H1 (cell line): Measurements from ENCODE around the gene EXTL2. TPM values are rescaled to one million over a fixed set of nuclear protein-coding genes. Genes with fewer than 3 reads are reported as not detected.

Experiments used
- CTCF ChIA-PET: fragments of 300-600 bp; sonication (Branson Sonifier 250); formaldehyde crosslinking; loops from one replicate; lab custom pipeline; 2021; ENCODE audit not compliant: partially characterized antibody; lab: Charles Lee
- POLR2A ChIA-PET: fragments of 300-600 bp; sonication (Branson Sonifier 250); formaldehyde crosslinking; loops from one replicate; lab custom pipeline; 2021; ENCODE audit warnings: inconsistent platforms; ENCODE audit not compliant: partially characterized antibody; lab: Charles Lee
- DNase-seq, 2 experiments: peaks; one replicate each; pipeline versions ENCODE4 v3.0.0 to v3.0.0-alpha.2; 2010 to 2022; ENCODE audit warnings: low spot score in 2 of 2, low read depth in 1 of 2, mixed read lengths in 1 of 2
- FAIRE-seq: peaks from 2 replicates; lab custom pipeline; 2011; peaks lifted over from hg19 to GRCh38; lab: Jason Lieb, UNC
- H2AFZ ChIP-seq: 2 replicates; pipeline ENCODE4 v1.8.1; 2012; ENCODE audit warnings: low read length, inconsistent platforms
- H2AK5ac ChIP-seq: 2 replicates; pipeline ENCODE4 v1.6.1; 2013; ENCODE audit warnings: low read depth, low read length
- H2BK120ac ChIP-seq: replicated peaks from 2 replicates; pipeline ENCODE3; 2013; ENCODE audit warnings: low read depth, low read length, inconsistent platforms
- H2BK12ac ChIP-seq: 2 replicates; pipeline ENCODE4 v1.6.1; 2013; ENCODE audit warnings: low read depth, low read length
- H2BK15ac ChIP-seq: 2 replicates; pipeline ENCODE4 v1.6.1; 2013; ENCODE audit warnings: low read length
- H2BK20ac ChIP-seq: 2 replicates; pipeline ENCODE4 v1.6.1; 2013; ENCODE audit warnings: low read length
- H2BK5ac ChIP-seq: 2 replicates; pipeline ENCODE4 v1.6.1; 2013; ENCODE audit warnings: low read depth, low read length
- H3K14ac ChIP-seq: 2 replicates; pipeline ENCODE4 v1.6.1; 2013; ENCODE audit warnings: inconsistent platforms; ENCODE audit not compliant: insufficient read length
- H3K18ac ChIP-seq: 2 replicates; pipeline ENCODE4 v1.6.1; 2013; ENCODE audit warnings: low read length; ENCODE audit errors: extremely low read depth
- H3K23ac ChIP-seq: 2 replicates; pipeline ENCODE4 v1.6.1; 2013; ENCODE audit warnings: inconsistent platforms; ENCODE audit not compliant: insufficient read length
- H3K23me2 ChIP-seq: 2 replicates; pipeline ENCODE4 v1.6.1; 2013; ENCODE audit warnings: low read depth, low read length
- H3K27ac ChIP-seq: 2 replicates; pipeline ENCODE4 v1.6.1; 2011; ENCODE audit warnings: low read depth, low read length, inconsistent platforms
- H3K27me3 ChIP-seq, 4 experiments: replicated peaks in 1 of 4; 1 replicate in 1 of 4; 2 replicates in 3 of 4; pipeline versions ENCODE4 v1.6.1 to v1.8.1; 2011 to 2013; ENCODE audit warnings: low read length in 3 of 4, mild to moderate bottlenecking in 3 of 4, inconsistent platforms in 2 of 4, mixed read lengths in 2 of 4, moderate library complexity in 1 of 4; ENCODE audit not compliant: control insufficient read depth in 3 of 4, insufficient read depth in 3 of 4; ENCODE audit errors: extremely low read depth in 1 of 4
- H3K36me3 ChIP-seq, 4 experiments: 2 replicates each; pipeline versions ENCODE4 v1.6.1 to v1.8.1; 2011 to 2013; ENCODE audit warnings: mild to moderate bottlenecking in 4 of 4, low read length in 3 of 4, moderate library complexity in 2 of 4, control low read depth in 1 of 4, inconsistent platforms in 1 of 4; ENCODE audit not compliant: insufficient read depth in 4 of 4, control insufficient read depth in 2 of 4
- H3K4ac ChIP-seq: replicated peaks from 2 replicates; pipeline ENCODE3; 2013; ENCODE audit warnings: low read length, low read depth, mixed read lengths, inconsistent platforms; ENCODE audit not compliant: insufficient read length
- H3K4me1 ChIP-seq, 4 experiments: replicated peaks in 1 of 4; 1 replicate in 1 of 4; 2 replicates in 3 of 4; pipeline versions ENCODE4 v1.6.1 to v1.8.1; 2011 to 2013; ENCODE audit warnings: low read length in 3 of 4, inconsistent platforms in 2 of 4, mixed read lengths in 1 of 4; ENCODE audit not compliant: insufficient read depth in 4 of 4, control insufficient read depth in 3 of 4
- H3K4me2 ChIP-seq, 2 experiments: 2 replicates each; pipeline versions ENCODE4 v1.6.1 to v1.8.1; 2011 to 2013; ENCODE audit warnings: low read depth in 2 of 2, low read length in 2 of 2, control low read depth in 1 of 2, inconsistent platforms in 1 of 2, mild to moderate bottlenecking in 1 of 2; ENCODE audit not compliant: insufficient read depth in 1 of 2
- H3K4me3 ChIP-seq, 4 experiments: fragments of 200-600, 300-600 bp in 1 of 4; sonication (generic), shearing (Covaris generic), sonication (Bioruptor Twin) in 1 of 4; 2 replicates each; pipeline versions ENCODE4 v1.5.1 to v1.8.1; 2011 to 2016; ENCODE audit warnings: low read length in 4 of 4, low read depth in 3 of 4, control low read depth in 2 of 4, inconsistent platforms in 2 of 4, mild to moderate bottlenecking in 2 of 4, mixed read lengths in 1 of 4, moderate library complexity in 1 of 4; ENCODE audit not compliant: insufficient read depth in 2 of 4; ENCODE audit errors: extremely low read depth in 1 of 4
- H3K56ac ChIP-seq: replicated peaks from 2 replicates; pipeline ENCODE3; 2013; ENCODE audit warnings: low read depth, mild to moderate bottlenecking, mixed read lengths, low read length, inconsistent platforms; ENCODE audit not compliant: insufficient read length
- H3K79me1 ChIP-seq: 2 replicates; pipeline ENCODE4 v1.6.1; 2013; ENCODE audit warnings: low read depth, low read length, control low read depth
- H3K79me2 ChIP-seq, 2 experiments: 2 replicates each; pipeline versions ENCODE4 v1.6.1 to v1.8.1; 2012 to 2013; ENCODE audit warnings: low read length in 2 of 2, mild to moderate bottlenecking in 2 of 2, inconsistent platforms in 1 of 2; ENCODE audit not compliant: insufficient read depth in 2 of 2, control insufficient read depth in 1 of 2
- H3K9ac ChIP-seq, 4 experiments: replicated peaks in 1 of 4; 1 replicate in 1 of 4; 2 replicates in 3 of 4; pipeline versions ENCODE4 v1.6.1 to v1.8.1; 2011 to 2013; ENCODE audit warnings: low read depth in 3 of 4, low read length in 3 of 4, control low read depth in 2 of 4, mild to moderate bottlenecking in 2 of 4, moderate library complexity in 2 of 4, inconsistent platforms in 1 of 4; ENCODE audit errors: extremely low read depth in 1 of 4
- H3K9me3 ChIP-seq, 2 experiments: 2 replicates each; pipeline versions ENCODE4 v1.6.1 to v1.8.1; 2012 to 2013; ENCODE audit warnings: mild to moderate bottlenecking in 2 of 2, moderate library complexity in 2 of 2, control low read depth in 1 of 2, inconsistent platforms in 1 of 2, low read depth in 1 of 2, low read length in 1 of 2, mixed read lengths in 1 of 2; ENCODE audit not compliant: insufficient read depth in 2 of 2
- H4K20me1 ChIP-seq, 2 experiments: replicated peaks in 1 of 2; 2 replicates each; pipeline versions ENCODE3 to v1.8.1; 2011 to 2013; ENCODE audit warnings: inconsistent platforms in 2 of 2, low read length in 2 of 2, mild to moderate bottlenecking in 1 of 2; ENCODE audit not compliant: insufficient read depth in 2 of 2, control insufficient read depth in 1 of 2
- H4K5ac ChIP-seq: 2 replicates; pipeline ENCODE4 v1.6.1; 2013; ENCODE audit warnings: low read length, low read depth, mixed read lengths, inconsistent platforms; ENCODE audit not compliant: insufficient read length
- H4K8ac ChIP-seq: 2 replicates; pipeline ENCODE4 v1.8.0; 2013; ENCODE audit warnings: mild to moderate bottlenecking, moderate library complexity, low read length, inconsistent platforms; ENCODE audit not compliant: insufficient read depth; ENCODE audit errors: extremely low read depth
- H4K91ac ChIP-seq: replicated peaks from 2 replicates; pipeline ENCODE3; 2013; ENCODE audit warnings: low read length, mixed read lengths, inconsistent platforms; ENCODE audit not compliant: insufficient read length
- WGBS, 2 experiments: shearing (Covaris generic) in 1 of 2; methylation state at CpG; one replicate each; pipeline versions ENCODE4 v1.1.6 to v1.1.7; 2013 to 2015; ENCODE audit warnings: low lambda C conversion rate in 2 of 2, mixed read lengths in 2 of 2, inconsistent platforms in 1 of 2, low coverage in 1 of 2, missing lambda C conversion rate in 1 of 2; ENCODE audit not compliant: insufficient replicate concordance in 2 of 2, insufficient coverage in 1 of 2, insufficient read length in 1 of 2; ENCODE audit errors: extremely low coverage in 1 of 2, missing lambda C conversion rate in 1 of 2; 5-methylcytosine and 5-hydroxymethylcytosine counted together
- polyA plus RNA-seq, 7 experiments: library from polyadenylated mRNA; depleted of rRNA in 3 of 7; stranded (reverse) in 5 of 7; unstranded in 2 of 7; fragments of >200 nt in 5 of 7; fragments of 200-250 nt in 2 of 7; gene quantifications; 1 replicate in 5 of 7; 2 replicates in 1 of 7; 4 replicates in 1 of 7; pipeline versions ENCODE4 v1.2.1 to v1.2.3, GENCODE V29; 2011 to 2013; ENCODE audit warnings: missing spikeins in 2 of 7, mixed read lengths in 2 of 7
- total RNA-seq: library from RNA; stranded (reverse); fragmentation: NEBNext Ultra II Directional; extraction: Animal tissue kit (Norgen Biotek cat#: 25700); gene quantifications from 2 replicates; pipeline ENCODE4 v1.2.1, GENCODE V29; 2021
- TF ChIP-seq, protein P1 (sequence below): IDR thresholded peaks from 2 replicates; pipeline ENCODE4 v1.6.1; 2011; ENCODE audit warnings: low read length, improper control_type of control experiment

Gene EXTL2
- total and polyA plus RNA-seq, 2 of the 8 experiments (the other 6 are each of a cell fraction or from before 2014, with no cell fraction given): 27.1 to 54.7 TPM

DNA sequence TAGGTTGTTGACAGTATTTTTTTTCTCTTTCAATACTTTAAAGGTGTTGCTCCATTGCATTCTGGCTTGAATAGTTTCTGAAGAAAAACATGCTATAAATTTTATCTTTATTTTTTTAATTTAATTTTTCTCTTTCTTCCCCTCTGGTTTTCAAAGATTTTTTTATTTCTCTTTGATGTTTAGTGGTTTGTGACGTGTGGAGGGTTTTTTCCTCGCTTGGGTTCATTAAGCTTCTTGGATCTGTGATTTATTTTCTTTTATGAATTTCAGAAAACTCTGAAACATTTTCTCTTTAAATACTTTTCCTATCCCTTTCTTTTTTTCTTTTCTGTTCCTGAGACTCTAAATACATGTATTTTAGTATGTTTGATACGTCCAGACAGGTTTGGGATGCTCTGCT is 10.5 kb upstream of the EXTL2 start:
- DNase-seq: no peak
- FAIRE-seq: no peak
- Histone ChIP-seq H3K18ac (no peak overlapping the region), H2BK5ac (no peak overlapping the region), H3K23me2 (no peaks in the 10 kb centered on the region), H3K4me1 (no peaks in the 10 kb centered on the region), H3K27me3 (no peaks in the 10 kb centered on the region), H3K4me2 (no peak overlapping the region), H2BK12ac (no peak overlapping the region), H2AFZ (no peak overlapping the region), H3K27ac (no peak overlapping the region), H2BK20ac (no peak overlapping the region), H4K8ac (no peak overlapping the region), H2BK120ac (no peak overlapping the region), H4K20me1 (peaks cover 0 to 2% of the 10 kb centered on the region in 2 experiments), H3K4me3 (no peak overlapping the region), H3K23ac (no peak overlapping the region), H3K79me2 (peaks cover 0 to 20% of the 10 kb centered on the region in 2 experiments; a peak in 3 of 4 replicates), H3K9me3 (no peaks in the 10 kb centered on the region), H4K5ac (no peak overlapping the region), H4K91ac (no peak overlapping the region), H3K4ac (no peak overlapping the region), H2AK5ac (no peak overlapping the region), H3K14ac (no peak overlapping the region), H3K79me1 (no peaks in the 10 kb centered on the region), H3K36me3 (peaks cover 3 to 42% (median 16%) of the 10 kb centered on the region in 4 experiments; a peak in 7 of 8 replicates), H3K56ac (no peak overlapping the region), H3K9ac (no peak overlapping the region), H2BK15ac (no peak overlapping the region)
- WGBS, 2 experiments: 90% methylated on average over 3 of the region's 3 CpGs; no CpG with 5 or more reads in 1 of the 2 experiments
- POLR2A ChIA-PET: interaction anchor here (2.8 kb wide), 1 partner anchor 10 kb away, joined by 13 read pairs; the partner anchor contains the start of genes EXTL2 and SLC30A7
- CTCF ChIA-PET: no interaction called here
- TF ChIP-seq, protein P1, sequence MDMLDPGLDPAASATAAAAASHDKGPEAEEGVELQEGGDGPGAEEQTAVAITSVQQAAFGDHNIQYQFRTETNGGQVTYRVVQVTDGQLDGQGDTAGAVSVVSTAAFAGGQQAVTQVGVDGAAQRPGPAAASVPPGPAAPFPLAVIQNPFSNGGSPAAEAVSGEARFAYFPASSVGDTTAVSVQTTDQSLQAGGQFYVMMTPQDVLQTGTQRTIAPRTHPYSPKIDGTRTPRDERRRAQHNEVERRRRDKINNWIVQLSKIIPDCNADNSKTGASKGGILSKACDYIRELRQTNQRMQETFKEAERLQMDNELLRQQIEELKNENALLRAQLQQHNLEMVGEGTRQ: no peak
